Measurements from ENCODE around the gene TENM3. TPM values are rescaled to one million over a fixed set of nuclear protein-coding genes. Genes with fewer than 3 reads are reported as not detected.
A peak's percentile ranks its signal among the peaks of the same experiment; 100 is the strongest.

Gene TENM3
- total and polyA plus RNA-seq, 2 experiments from 2014 or later, result 16.1 to 70.9 TPM

DNA sequence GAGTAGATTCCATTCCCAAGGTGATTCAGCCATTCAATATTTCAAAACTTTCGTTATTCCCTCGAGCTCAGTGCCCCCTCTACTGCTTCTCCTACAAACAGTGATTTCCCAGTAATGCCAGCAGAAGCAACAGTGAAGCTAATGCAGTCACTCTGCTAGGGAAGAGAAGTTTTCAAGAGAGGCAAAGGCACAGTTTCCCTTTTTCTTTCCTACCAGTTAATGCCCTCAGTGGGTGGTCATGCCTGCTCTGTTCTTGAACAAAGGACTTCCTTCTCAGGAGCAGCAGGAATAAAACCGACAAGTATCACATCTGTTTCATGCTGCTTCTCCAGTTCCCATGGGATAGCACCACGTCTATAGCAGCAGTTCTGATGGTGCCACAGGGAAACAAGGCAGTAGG is 317.2 kb downstream of the TENM3 start:
- peak; percentile 19 for DNase-seq (ENCODE audit: low spot score)
- Histone ChIP-seq H4K20me1 (ENCODE audit: insufficient read depth, poor library complexity, severe bottlenecking) (no peaks in the 10 kb centered on the region), H3K36me3 (replicated peaks; ENCODE audit: insufficient read depth, low read depth) (no peaks in the 10 kb centered on the region), H3K9me2 (replicated peaks; ENCODE audit: insufficient read depth) (no peaks in the 10 kb centered on the region), H3K27me3 (no peaks in the 10 kb centered on the region), H3K79me2 (peaks cover 7% of the 10 kb centered on the region), H3K4me3 (no peak overlapping the region), H3K27ac (no peak overlapping the region), H3K4me2 (peak overlapping the region; percentile 40), H3K9me3 (ENCODE audit: low read depth) (no peaks in the 10 kb centered on the region), H2AFZ (no peak overlapping the region), H3K4me1 (ENCODE audit: insufficient read depth) (no peaks in the 10 kb centered on the region)
- 41% methylated on average over 4 of the region's 4 CpGs for WGBS (ENCODE audit: low lambda C conversion rate, missing lambda C conversion rate)
- TF ChIP-seq, protein P1, sequence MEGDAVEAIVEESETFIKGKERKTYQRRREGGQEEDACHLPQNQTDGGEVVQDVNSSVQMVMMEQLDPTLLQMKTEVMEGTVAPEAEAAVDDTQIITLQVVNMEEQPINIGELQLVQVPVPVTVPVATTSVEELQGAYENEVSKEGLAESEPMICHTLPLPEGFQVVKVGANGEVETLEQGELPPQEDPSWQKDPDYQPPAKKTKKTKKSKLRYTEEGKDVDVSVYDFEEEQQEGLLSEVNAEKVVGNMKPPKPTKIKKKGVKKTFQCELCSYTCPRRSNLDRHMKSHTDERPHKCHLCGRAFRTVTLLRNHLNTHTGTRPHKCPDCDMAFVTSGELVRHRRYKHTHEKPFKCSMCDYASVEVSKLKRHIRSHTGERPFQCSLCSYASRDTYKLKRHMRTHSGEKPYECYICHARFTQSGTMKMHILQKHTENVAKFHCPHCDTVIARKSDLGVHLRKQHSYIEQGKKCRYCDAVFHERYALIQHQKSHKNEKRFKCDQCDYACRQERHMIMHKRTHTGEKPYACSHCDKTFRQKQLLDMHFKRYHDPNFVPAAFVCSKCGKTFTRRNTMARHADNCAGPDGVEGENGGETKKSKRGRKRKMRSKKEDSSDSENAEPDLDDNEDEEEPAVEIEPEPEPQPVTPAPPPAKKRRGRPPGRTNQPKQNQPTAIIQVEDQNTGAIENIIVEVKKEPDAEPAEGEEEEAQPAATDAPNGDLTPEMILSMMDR (IDR thresholded peaks at IDR 0.05; ENCODE audit: poor library complexity), result peak; percentile 30
- no peak for TF ChIP-seq EZH2 (IDR thresholded peaks at IDR 0.05; ENCODE audit: borderline replicate concordance)

DNA sequence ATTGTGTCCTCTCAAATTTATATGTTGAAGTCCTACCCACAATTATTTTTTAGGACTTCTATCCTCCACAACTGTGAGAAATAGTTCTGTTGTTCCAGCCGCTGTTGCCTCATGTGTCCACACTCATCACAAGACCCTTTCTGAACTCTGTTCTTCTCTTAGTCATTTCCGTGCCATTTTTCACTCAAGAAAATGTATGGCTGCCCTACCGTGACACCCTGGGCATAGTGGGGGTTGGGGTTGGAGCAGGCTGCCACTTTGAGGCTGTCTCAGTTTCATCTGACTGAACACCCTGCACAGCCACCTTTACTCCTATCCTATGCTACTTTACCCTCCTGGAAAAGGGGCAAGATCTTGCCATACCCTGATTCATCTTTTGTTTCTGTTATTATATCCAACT is 319.1 kb downstream of the TENM3 start:
- no peaks in the 10 kb centered on the region for H3K9me2 ChIP-seq (replicated peaks; ENCODE audit: insufficient read depth)
- WGBS (ENCODE audit: low lambda C conversion rate, missing lambda C conversion rate), result 94% methylated on average over 3 of the region's 3 CpGs
- no peaks in the 10 kb centered on the region for H3K36me3 ChIP-seq (replicated peaks; ENCODE audit: insufficient read depth, low read depth)
- no peaks in the 10 kb centered on the region for H4K20me1 ChIP-seq (ENCODE audit: insufficient read depth, poor library complexity, severe bottlenecking)
- no peak overlapping the region for H3K4me2 ChIP-seq
- no peak for DNase-seq (ENCODE audit: low spot score)
- H3K4me3 ChIP-seq, result no peak overlapping the region
- TF ChIP-seq EZH2phosphoT487 (IDR thresholded peaks at IDR 0.05; ENCODE audit: low read depth, severe bottlenecking, unreplicated experiment), result no peak
- no peak for TF ChIP-seq EZH2 (IDR thresholded peaks at IDR 0.05; ENCODE audit: borderline replicate concordance)
- TF ChIP-seq, protein P1 (IDR thresholded peaks at IDR 0.05; ENCODE audit: poor library complexity), result no peak
- no peak overlapping the region for H2AFZ ChIP-seq
- H3K27ac ChIP-seq, result no peak overlapping the region
- no peaks in the 10 kb centered on the region for H3K27me3 ChIP-seq
- H3K4me1 ChIP-seq (ENCODE audit: insufficient read depth), result no peaks in the 10 kb centered on the region
- no peaks in the 10 kb centered on the region for H3K9me3 ChIP-seq (ENCODE audit: low read depth)
- H3K79me2 ChIP-seq, result no peaks in the 10 kb centered on the region

DNA sequence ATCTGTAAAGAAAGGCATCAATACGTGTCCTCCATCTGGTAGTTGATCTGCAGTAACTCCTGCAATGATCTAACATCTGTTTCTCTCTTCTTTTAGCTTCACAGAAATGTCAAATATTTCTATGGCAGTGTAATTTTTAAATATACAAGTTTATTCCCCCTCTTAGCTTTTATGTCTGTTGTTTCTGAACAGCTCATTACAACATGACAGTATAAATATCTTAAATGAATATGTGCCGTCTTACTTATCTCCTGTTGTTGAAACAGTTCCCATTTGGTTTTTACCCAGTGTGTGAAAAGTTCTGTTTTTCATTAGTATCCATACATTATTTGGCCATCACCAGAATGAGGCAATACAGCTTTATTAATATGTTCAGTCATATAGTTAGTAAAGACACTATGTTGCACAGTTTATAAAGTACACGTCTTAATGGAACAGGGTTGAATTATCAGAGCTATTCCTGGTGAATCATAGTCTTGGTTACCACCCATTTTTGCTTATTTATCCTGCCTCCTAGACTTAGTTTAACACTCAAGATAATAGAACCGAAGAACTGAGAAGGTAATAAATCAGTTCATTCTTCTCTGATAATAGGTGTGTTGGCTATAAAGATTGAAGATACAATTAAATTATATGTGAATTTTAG is 321.6 kb downstream of the TENM3 start:
- H3K4me2 ChIP-seq, result no peak overlapping the region

More for the DNA sequence above, 321.6 kb downstream of the TENM3 start:
- H3K4me3 ChIP-seq, result no peak overlapping the region
- no peaks in the 10 kb centered on the region for H3K4me1 ChIP-seq (ENCODE audit: insufficient read depth)
- no peaks in the 10 kb centered on the region for H3K79me2 ChIP-seq
- no peak overlapping the region for H2AFZ ChIP-seq
- 41% methylated on average over 4 of the region's 4 CpGs for WGBS (ENCODE audit: low lambda C conversion rate, missing lambda C conversion rate)
- H3K27me3 ChIP-seq, result no peaks in the 10 kb centered on the region
- no peaks in the 10 kb centered on the region for H3K9me2 ChIP-seq (replicated peaks; ENCODE audit: insufficient read depth)
- no peaks in the 10 kb centered on the region for H4K20me1 ChIP-seq (ENCODE audit: insufficient read depth, poor library complexity, severe bottlenecking)
- TF ChIP-seq EZH2 (IDR thresholded peaks at IDR 0.05; ENCODE audit: borderline replicate concordance) (no peak), EZH2phosphoT487 (IDR thresholded peaks at IDR 0.05; ENCODE audit: low read depth, severe bottlenecking, unreplicated experiment) (no peak)
- TF ChIP-seq, protein P1 (IDR thresholded peaks at IDR 0.05; ENCODE audit: poor library complexity), result no peak
- no peaks in the 10 kb centered on the region for H3K36me3 ChIP-seq (replicated peaks; ENCODE audit: insufficient read depth, low read depth)
- H3K9me3 ChIP-seq (ENCODE audit: low read depth), result no peaks in the 10 kb centered on the region
- DNase-seq (ENCODE audit: low spot score), result no peak
- H3K27ac ChIP-seq, result no peak overlapping the region

All from hepatocyte (in vitro differentiated cells).